H9 (cell line): ENCODE data around the gene HPCAL1. TPM values are rescaled to one million over a fixed set of nuclear protein-coding genes. Genes with fewer than 3 reads are reported as not detected.

ENCODE experiments used
- DNase-seq: peaks from one replicate; pipeline ENCODE4 v3.0.0-alpha.2; 2017
- H2AFZ ChIP-seq: one replicate; pipeline ENCODE4 v1.6.1; 2013; ENCODE audit warnings: mild to moderate bottlenecking, low read length, control low read depth, moderate library complexity
- H2AK5ac ChIP-seq: 2 replicates; pipeline ENCODE4 v1.6.1; 2013; ENCODE audit warnings: low read length, control low read depth, mixed read lengths; ENCODE audit not compliant: insufficient read length
- H2BK120ac ChIP-seq: one replicate; pipeline ENCODE4 v1.6.1; 2013; ENCODE audit warnings: low read depth, mild to moderate bottlenecking, low read length, control low read depth, inconsistent platforms; ENCODE audit not compliant: poor library complexity, severe bottlenecking
- H2BK12ac ChIP-seq: 2 replicates; pipeline ENCODE4 v1.6.1; 2013; ENCODE audit warnings: low read length, control low read depth, mixed read lengths, low read depth; ENCODE audit not compliant: insufficient read length
- H2BK15ac ChIP-seq: 2 replicates; pipeline ENCODE4 v1.6.1; 2013; ENCODE audit warnings: low read depth, low read length, control low read depth
- H2BK20ac ChIP-seq: one replicate; pipeline ENCODE4 v1.6.1; 2013; ENCODE audit warnings: low read depth, mild to moderate bottlenecking, low read length, control low read depth, inconsistent platforms; ENCODE audit not compliant: poor library complexity, severe bottlenecking
- H2BK5ac ChIP-seq: 2 replicates; pipeline ENCODE4 v1.6.1; 2013; ENCODE audit warnings: low read length, control low read depth, mixed read lengths; ENCODE audit not compliant: insufficient read length
- H3K14ac ChIP-seq: 2 replicates; pipeline ENCODE4 v1.6.1; 2013; ENCODE audit warnings: low read length, control low read depth; ENCODE audit not compliant: insufficient read depth
- H3K18ac ChIP-seq: 2 replicates; pipeline ENCODE4 v1.6.1; 2013; ENCODE audit warnings: low read depth, mild to moderate bottlenecking, mixed read lengths, low read length, control low read depth; ENCODE audit not compliant: insufficient read length
- H3K23ac ChIP-seq: 2 replicates; pipeline ENCODE4 v1.6.1; 2013; ENCODE audit warnings: low read length, control low read depth, mixed read lengths, low read depth; ENCODE audit not compliant: insufficient read length
- H3K23me2 ChIP-seq: 2 replicates; pipeline ENCODE4 v1.6.1; 2013; ENCODE audit warnings: low read depth, mild to moderate bottlenecking, mixed read lengths, low read length, control low read depth; ENCODE audit not compliant: insufficient read length, poor library complexity, severe bottlenecking
- H3K27ac ChIP-seq: 2 replicates; pipeline ENCODE4 v1.5.1; 2013; ENCODE audit warnings: low read length, control low read depth, mixed read lengths, low read depth; ENCODE audit not compliant: insufficient read length
- H3K27me3 ChIP-seq: 2 replicates; pipeline ENCODE4 v1.6.1; 2013; ENCODE audit warnings: low read length, control low read depth, inconsistent platforms; ENCODE audit not compliant: insufficient read depth
- H3K4ac ChIP-seq: 2 replicates; pipeline ENCODE4 v1.6.1; 2013; ENCODE audit warnings: low read depth, mild to moderate bottlenecking, control low read depth, inconsistent platforms, low read length, moderate library complexity
- H3K4me1 ChIP-seq: 2 replicates; pipeline ENCODE4 v1.6.1; 2013; ENCODE audit warnings: low read length, control low read depth, inconsistent platforms; ENCODE audit not compliant: insufficient read depth
- H3K4me2 ChIP-seq: 2 replicates; pipeline ENCODE4 v1.6.1; 2013; ENCODE audit warnings: low read length, control low read depth, mixed read lengths; ENCODE audit not compliant: insufficient read length, insufficient read depth
- H3K56ac ChIP-seq: 2 replicates; pipeline ENCODE4 v1.6.1; 2013; ENCODE audit warnings: low read depth, mild to moderate bottlenecking, mixed read lengths, low read length, control low read depth; ENCODE audit not compliant: insufficient read length
- H3K79me1 ChIP-seq: 2 replicates; pipeline ENCODE4 v1.6.1; 2013; ENCODE audit warnings: low read depth, mild to moderate bottlenecking, moderate library complexity, low read length, control low read depth, inconsistent platforms; ENCODE audit not compliant: insufficient read depth, poor library complexity, severe bottlenecking
- H3K79me2 ChIP-seq: 2 replicates; pipeline ENCODE4 v1.6.1; 2013; ENCODE audit warnings: low read length, control low read depth, inconsistent platforms; ENCODE audit not compliant: insufficient read depth
- H3K9ac ChIP-seq: 2 replicates; pipeline ENCODE4 v1.6.1; 2013; ENCODE audit warnings: low read length, control low read depth, mixed read lengths; ENCODE audit not compliant: insufficient read length; ENCODE audit errors: extremely low read depth
- H3K9me3 ChIP-seq: one replicate; pipeline ENCODE4 v1.6.1; 2013; ENCODE audit warnings: low read depth, low read length, inconsistent platforms; ENCODE audit not compliant: control insufficient read depth
- H3T11ph ChIP-seq: one replicate; pipeline ENCODE4 v1.6.1; 2013; ENCODE audit warnings: mild to moderate bottlenecking, low read length, control low read depth, inconsistent platforms
- H4K20me1 ChIP-seq: one replicate; pipeline ENCODE4 v1.6.1; 2013; ENCODE audit not compliant: control insufficient read depth, insufficient read length, insufficient read depth
- H4K5ac ChIP-seq: 2 replicates; pipeline ENCODE4 v1.6.1; 2013; ENCODE audit warnings: low read depth, mild to moderate bottlenecking, mixed read lengths, low read length, control low read depth; ENCODE audit not compliant: insufficient read length
- H4K8ac ChIP-seq: replicated peaks from 2 replicates; pipeline ENCODE4 v1.6.1; 2013; ENCODE audit warnings: low read length, control low read depth, mixed read lengths, low read depth; ENCODE audit not compliant: insufficient read length
- H4K91ac ChIP-seq: 2 replicates; pipeline ENCODE4 v1.6.1; 2013; ENCODE audit warnings: low read depth, mild to moderate bottlenecking, moderate library complexity, mixed read lengths, low read length, control low read depth; ENCODE audit not compliant: insufficient read length
- H3K27ac Mint-ChIP-seq, 3 experiments: 2 replicates in 2 of 3; 3 replicates in 1 of 3; pipeline ENCODE4 v1.8.0; 2020 to 2021; ENCODE audit warnings: mixed read lengths in 3 of 3, mild to moderate bottlenecking in 1 of 3, moderate library complexity in 1 of 3
- H3K27me3 Mint-ChIP-seq: 2 replicates; pipeline ENCODE4 v1.8.0; 2021; ENCODE audit warnings: low read depth, mild to moderate bottlenecking, moderate library complexity, mixed read lengths
- H3K36me3 Mint-ChIP-seq, 3 experiments: 2 replicates in 2 of 3; 3 replicates in 1 of 3; pipeline ENCODE4 v1.8.0; 2020 to 2021; ENCODE audit warnings: low read depth in 3 of 3, mixed read lengths in 3 of 3; ENCODE audit not compliant: insufficient read depth in 1 of 3
- H3K4me1 Mint-ChIP-seq, 2 experiments: 2 replicates each; pipeline ENCODE4 v1.8.0; 2020; ENCODE audit warnings: mixed read lengths in 2 of 2
- H3K4me3 Mint-ChIP-seq, 2 experiments: 2 replicates in 1 of 2; 3 replicates in 1 of 2; pipeline ENCODE4 v1.8.0; 2020 to 2021; ENCODE audit warnings: mild to moderate bottlenecking in 2 of 2, mixed read lengths in 2 of 2, moderate library complexity in 1 of 2
- H3K9me3 Mint-ChIP-seq, 2 experiments: 2 replicates in 1 of 2; 3 replicates in 1 of 2; pipeline ENCODE4 v1.8.0; 2020; ENCODE audit warnings: mild to moderate bottlenecking in 2 of 2, mixed read lengths in 2 of 2, moderate library complexity in 1 of 2
- WGBS: extraction: QIAGEN DNeasy Blood & Tissue Kit; methylation state at CpG from one replicate; pipeline ENCODE4 v1.1.7; 2013; ENCODE audit warnings: missing lambda C conversion rate, low lambda C conversion rate, mixed read lengths; ENCODE audit not compliant: insufficient read length; ENCODE audit errors: extremely low coverage; 5-methylcytosine and 5-hydroxymethylcytosine counted together
- total RNA-seq: library from RNA; stranded (reverse); gene quantifications from 2 replicates; pipeline ENCODE4 v1.2.1, GENCODE V29; 2021
- TF ChIP-seq, protein P1 (sequence below): fragments of 200-600 bp; sonication (generic); conservative IDR thresholded peaks from 3 replicates; pipeline ENCODE4 v1.8.0; 2021; ENCODE audit warnings: antibody characterized with exemption, mild to moderate bottlenecking

The HPCAL1 gene
- total RNA-seq, 1 experiment from 2014 or later, result 4.7 TPM

DNA sequence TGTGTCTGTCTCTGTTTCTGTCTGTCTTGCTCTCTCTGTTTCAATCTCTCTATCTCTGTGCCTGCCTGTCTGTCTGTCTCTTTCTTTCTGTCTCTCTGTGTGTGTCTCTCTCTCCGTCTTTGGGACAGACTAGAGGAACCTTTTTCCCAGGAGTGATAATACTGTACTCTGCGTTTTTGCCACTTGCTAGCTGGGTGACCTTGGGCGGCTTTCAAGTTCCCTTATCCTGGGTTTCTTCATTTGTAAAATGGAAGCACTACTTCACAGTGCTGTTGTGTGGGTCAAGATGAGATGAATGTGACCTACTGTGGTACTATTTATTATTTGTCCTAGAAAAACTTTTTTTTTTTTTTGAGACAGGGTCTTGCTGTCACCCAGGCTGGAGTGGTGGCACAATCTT is 42.4 kb downstream of the HPCAL1 start:
- no peak overlapping the region for H2BK5ac ChIP-seq
- no peak for DNase-seq
- H3K27me3 Mint-ChIP-seq, result peaks cover 1% of the 10 kb centered on the region; the same call in 1 of the 2 replicates
- H2AK5ac ChIP-seq, result no peak overlapping the region
- H4K91ac ChIP-seq, result no peak overlapping the region
- no peak overlapping the region for H3K14ac ChIP-seq
- no peaks in the 10 kb centered on the region for H3K27me3 ChIP-seq
- no peaks in the 10 kb centered on the region for H3K9me3 Mint-ChIP-seq
- no peak overlapping the region for H3K27ac ChIP-seq
- no peak overlapping the region for H2BK20ac ChIP-seq
- peaks cover 0 to 19% of the 10 kb centered on the region in 2 experiments; a peak in 2 of 4 replicates for H3K4me1 Mint-ChIP-seq
- no peaks in the 10 kb centered on the region for H3K9me3 ChIP-seq
- H4K5ac ChIP-seq, result no peak overlapping the region
- TF ChIP-seq, protein P1, sequence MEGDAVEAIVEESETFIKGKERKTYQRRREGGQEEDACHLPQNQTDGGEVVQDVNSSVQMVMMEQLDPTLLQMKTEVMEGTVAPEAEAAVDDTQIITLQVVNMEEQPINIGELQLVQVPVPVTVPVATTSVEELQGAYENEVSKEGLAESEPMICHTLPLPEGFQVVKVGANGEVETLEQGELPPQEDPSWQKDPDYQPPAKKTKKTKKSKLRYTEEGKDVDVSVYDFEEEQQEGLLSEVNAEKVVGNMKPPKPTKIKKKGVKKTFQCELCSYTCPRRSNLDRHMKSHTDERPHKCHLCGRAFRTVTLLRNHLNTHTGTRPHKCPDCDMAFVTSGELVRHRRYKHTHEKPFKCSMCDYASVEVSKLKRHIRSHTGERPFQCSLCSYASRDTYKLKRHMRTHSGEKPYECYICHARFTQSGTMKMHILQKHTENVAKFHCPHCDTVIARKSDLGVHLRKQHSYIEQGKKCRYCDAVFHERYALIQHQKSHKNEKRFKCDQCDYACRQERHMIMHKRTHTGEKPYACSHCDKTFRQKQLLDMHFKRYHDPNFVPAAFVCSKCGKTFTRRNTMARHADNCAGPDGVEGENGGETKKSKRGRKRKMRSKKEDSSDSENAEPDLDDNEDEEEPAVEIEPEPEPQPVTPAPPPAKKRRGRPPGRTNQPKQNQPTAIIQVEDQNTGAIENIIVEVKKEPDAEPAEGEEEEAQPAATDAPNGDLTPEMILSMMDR, result no peak
- no peaks in the 10 kb centered on the region for H3K23me2 ChIP-seq
- H3K4me3 Mint-ChIP-seq, result no peak overlapping the region
- 0 out of 7 replicates have a peak overlapping the region, but pooled peaks of 1 of the 3 experiments have one; percentile 5 for H3K27ac Mint-ChIP-seq
- H3K4ac ChIP-seq, result no peak overlapping the region
- H2BK12ac ChIP-seq, result no peak overlapping the region
- H3K23ac ChIP-seq, result no peak overlapping the region
- H3K79me1 ChIP-seq, result no peaks in the 10 kb centered on the region
- H3K4me1 ChIP-seq, result peaks cover 3% of the 10 kb centered on the region; the same call in 1 of the 2 replicates
- H3K56ac ChIP-seq, result no peak overlapping the region
- no peak overlapping the region for H3T11ph ChIP-seq
- H2BK120ac ChIP-seq, result no peak overlapping the region
- H3K79me2 ChIP-seq, result no peaks in the 10 kb centered on the region
- H3K4me2 ChIP-seq, result no peak overlapping the region
- no CpG with 5 or more reads among the region's 3 CpGs for WGBS
- no peak overlapping the region for H3K9ac ChIP-seq
- no peak overlapping the region for H2AFZ ChIP-seq
- H4K20me1 ChIP-seq, result no peaks in the 10 kb centered on the region
- H3K18ac ChIP-seq, result no peak overlapping the region
- H4K8ac ChIP-seq, result no peak overlapping the region
- no peak overlapping the region for H2BK15ac ChIP-seq
- H3K36me3 Mint-ChIP-seq, result no peaks in the 10 kb centered on the region
